Trophoblast cell (in vitro differentiated cells and primary cell): ENCODE data around the gene SEMA3B.
A peak's percentile ranks its signal among the peaks of the same experiment; 100 is the strongest.

Experiments used
- DNase-seq, 2 donors: peaks; one replicate each; pipeline ENCODE4 v3.0.0-alpha.2; 2016
- H2AFZ ChIP-seq: 2 replicates; pipeline ENCODE4 v1.6.1; 2013; ENCODE audit warnings: low read length, moderate library complexity, mild to moderate bottlenecking; ENCODE audit not compliant: insufficient read depth, poor library complexity
- H2AK5ac ChIP-seq: 2 replicates; pipeline ENCODE4 v1.6.1; 2013; ENCODE audit warnings: mild to moderate bottlenecking, low read length
- H2BK120ac ChIP-seq: 2 replicates; pipeline ENCODE4 v1.6.1; 2013; ENCODE audit warnings: low read length, mild to moderate bottlenecking, moderate library complexity; ENCODE audit not compliant: insufficient read depth, poor library complexity
- H2BK12ac ChIP-seq: 2 replicates; pipeline ENCODE4 v1.6.1; 2013; ENCODE audit warnings: mild to moderate bottlenecking, low read length, moderate library complexity
- H2BK5ac ChIP-seq: 2 replicates; pipeline ENCODE4 v1.6.1; 2013; ENCODE audit warnings: low read length, low read depth, moderate library complexity, mild to moderate bottlenecking; ENCODE audit not compliant: poor library complexity
- H3K14ac ChIP-seq: 2 replicates; pipeline ENCODE4 v1.6.1; 2013; ENCODE audit warnings: mild to moderate bottlenecking, low read length
- H3K18ac ChIP-seq: 2 replicates; pipeline ENCODE4 v1.6.1; 2013; ENCODE audit warnings: mild to moderate bottlenecking, low read length
- H3K23ac ChIP-seq: 2 replicates; pipeline ENCODE4 v1.6.1; 2013; ENCODE audit warnings: low read length
- H3K27ac ChIP-seq: 2 replicates; pipeline ENCODE4 v1.5.1; 2013; ENCODE audit warnings: low read depth, mild to moderate bottlenecking, inconsistent platforms, low read length, moderate library complexity
- H3K27me3 ChIP-seq: 2 replicates; pipeline ENCODE4 v1.6.1; 2013; ENCODE audit warnings: inconsistent platforms, mild to moderate bottlenecking, low read length, moderate library complexity; ENCODE audit not compliant: insufficient read depth
- H3K36me3 ChIP-seq, 2 experiments: 1 replicate in 1 of 2; 2 replicates in 1 of 2; pipeline ENCODE4 v1.6.1; 2013; ENCODE audit warnings: low read length in 2 of 2, mild to moderate bottlenecking in 2 of 2, moderate library complexity in 1 of 2; ENCODE audit not compliant: insufficient read depth in 2 of 2, control insufficient read depth in 1 of 2
- H3K4ac ChIP-seq: 2 replicates; pipeline ENCODE4 v1.6.1; 2013; ENCODE audit warnings: low read depth, mild to moderate bottlenecking, low read length, moderate library complexity
- H3K4me1 ChIP-seq, 2 experiments: 1 replicate in 1 of 2; 2 replicates in 1 of 2; pipeline ENCODE4 v1.6.1; 2013; ENCODE audit warnings: low read length in 2 of 2, mild to moderate bottlenecking in 2 of 2, moderate library complexity in 1 of 2; ENCODE audit not compliant: insufficient read depth in 2 of 2, control insufficient read depth in 1 of 2
- H3K4me2 ChIP-seq: 2 replicates; pipeline ENCODE4 v1.6.1; 2013; ENCODE audit warnings: inconsistent platforms, mild to moderate bottlenecking, low read length, moderate library complexity
- H3K4me3 ChIP-seq: 2 replicates; pipeline ENCODE4 v1.5.1; 2013; ENCODE audit warnings: mild to moderate bottlenecking, low read depth, low read length, inconsistent platforms
- H3K79me1 ChIP-seq: one replicate; pipeline ENCODE4 v1.6.1; 2013; ENCODE audit warnings: low read length
- H3K79me2 ChIP-seq: 2 replicates; pipeline ENCODE4 v1.6.1; 2013; ENCODE audit warnings: low read length, mild to moderate bottlenecking; ENCODE audit not compliant: control insufficient read depth, insufficient read depth, poor library complexity
- H3K9ac ChIP-seq: 2 replicates; pipeline ENCODE4 v1.6.1; 2013; ENCODE audit warnings: mild to moderate bottlenecking, low read length
- H3K9me3 ChIP-seq: 2 replicates; pipeline ENCODE4 v1.6.1; 2013; ENCODE audit warnings: low read depth, mild to moderate bottlenecking, control low read depth, inconsistent platforms, low read length; ENCODE audit not compliant: insufficient read depth
- H4K12ac ChIP-seq: 2 replicates; pipeline ENCODE4 v1.6.1; 2013; ENCODE audit warnings: low read depth, mild to moderate bottlenecking, low read length, moderate library complexity
- H4K8ac ChIP-seq: 2 replicates; pipeline ENCODE4 v1.6.1; 2013; ENCODE audit warnings: low read depth, mild to moderate bottlenecking, low read length, moderate library complexity
- H4K91ac ChIP-seq: one replicate; pipeline ENCODE4 v1.6.1; 2013; ENCODE audit warnings: low read depth, mild to moderate bottlenecking, low read length, moderate library complexity
- WGBS: extraction: QIAGEN DNeasy Blood & Tissue Kit; methylation state at CpG from one replicate; pipeline ENCODE4 v1.1.7; 2013; ENCODE audit warnings: missing lambda C conversion rate; ENCODE audit not compliant: insufficient read length, insufficient coverage; ENCODE audit errors: extremely low coverage; 5-methylcytosine and 5-hydroxymethylcytosine counted together

SEMA3B gene

GRCh38 chr3:50221411-50222168 lies 47.4 kb upstream of the SEMA3B start:
- H3K36me3 ChIP-seq: peaks cover 0 to 4% of the 10 kb centered on the region in 2 experiments
- H3K4me1 ChIP-seq: peaks cover 2% of the 10 kb centered on the region in 2 experiments
- no peak overlapping the region for H3K4me3 ChIP-seq
- H2BK5ac ChIP-seq: no peak overlapping the region
- WGBS: no CpG with 5 or more reads among the region's 12 CpGs
- no peak overlapping the region for H2BK120ac ChIP-seq
- H4K12ac ChIP-seq: no peak overlapping the region
- no peak overlapping the region for H4K8ac ChIP-seq
- no peak overlapping the region for H3K4ac ChIP-seq
- no peak overlapping the region for H2BK12ac ChIP-seq
- no peaks in the 10 kb centered on the region for H3K79me1 ChIP-seq
- no peak overlapping the region for H3K18ac ChIP-seq
- no peak overlapping the region for H3K23ac ChIP-seq
- peaks cover 3% of the 10 kb centered on the region for H3K9me3 ChIP-seq
- H2AFZ ChIP-seq: no peak overlapping the region
- no peak overlapping the region for H4K91ac ChIP-seq
- H3K79me2 ChIP-seq: no peaks in the 10 kb centered on the region
- no peaks in the 10 kb centered on the region for H3K27me3 ChIP-seq
- no peak for DNase-seq
- H3K9ac ChIP-seq: no peak overlapping the region
- H3K27ac ChIP-seq: no peak overlapping the region
- H3K14ac ChIP-seq: no peak overlapping the region
- no peak overlapping the region for H3K4me2 ChIP-seq
- H2AK5ac ChIP-seq: no peak overlapping the region

GRCh38 chr3:50222169-50222528 lies 46.8 kb upstream of the SEMA3B start:
- Histone ChIP-seq H4K91ac (no peak overlapping the region), H3K27me3 (no peaks in the 10 kb centered on the region), H2BK12ac (no peak overlapping the region), H3K36me3 (peaks cover 0 to 4% of the 10 kb centered on the region in 2 experiments), H2AK5ac (no peak overlapping the region), H4K8ac (no peak overlapping the region), H3K18ac (no peak overlapping the region), H3K79me2 (no peaks in the 10 kb centered on the region), H3K4ac (no peak overlapping the region), H3K27ac (no peak overlapping the region), H3K4me1 (peaks cover 5 to 7% of the 10 kb centered on the region in 2 experiments), H3K9me3 (peaks cover 3% of the 10 kb centered on the region), H2BK5ac (no peak overlapping the region), H3K23ac (no peak overlapping the region), H3K4me2 (no peak overlapping the region), H2AFZ (no peak overlapping the region), H3K9ac (no peak overlapping the region), H2BK120ac (no peak overlapping the region), H4K12ac (no peak overlapping the region), H3K79me1 (no peaks in the 10 kb centered on the region), H3K14ac (no peak overlapping the region), H3K4me3 (no peak overlapping the region)
- WGBS: no CpG with 5 or more reads among the region's 1 CpG
- DNase-seq: peak in 1 of 2 donors; percentile 44

- Histone ChIP-seq H2AK5ac (no peak overlapping the region), H3K23ac (no peak overlapping the region), H4K8ac (no peak overlapping the region), H3K79me1 (peaks cover 4% of the 10 kb centered on the region), H3K36me3 (no peaks in the 10 kb centered on the region), H2BK120ac (no peak overlapping the region), H3K18ac (no peak overlapping the region), H4K12ac (no peak overlapping the region), H2AFZ (no peak overlapping the region), H3K4me2 (no peak overlapping the region), H3K14ac (no peak overlapping the region), H3K4ac (no peak overlapping the region), H3K9ac (no peak overlapping the region), H3K4me1 (peaks cover 10 to 14% of the 10 kb centered on the region in 2 experiments), H3K4me3 (no peak overlapping the region), H3K27me3 (no peaks in the 10 kb centered on the region), H2BK5ac (no peak overlapping the region), H4K91ac (no peak overlapping the region), H2BK12ac (no peak overlapping the region), H3K79me2 (peaks cover 2% of the 10 kb centered on the region), H3K9me3 (no peaks in the 10 kb centered on the region), H3K27ac (no peak overlapping the region)
- WGBS: no CpG with 5 or more reads among the region's 5 CpGs
- no peak for DNase-seq
Measured at GRCh38 chr3:50224639-50225038, 44.3 kb upstream of the SEMA3B start.

GRCh38 chr3:50226888-50227389 lies 42.0 kb upstream of the SEMA3B start:
- H4K91ac ChIP-seq: peak overlapping the region; percentile 22
- peak overlapping the region; percentile 57 for H3K14ac ChIP-seq
- peak overlapping the region; percentile 62 for H3K4me3 ChIP-seq
- H3K4me2 ChIP-seq: peak overlapping the region; percentile 79
- no peaks in the 10 kb centered on the region for H3K36me3 ChIP-seq
- peak overlapping the region; percentile 31 for H2BK12ac ChIP-seq
- H2BK120ac ChIP-seq: peak overlapping the region; percentile 0
- peak overlapping the region; percentile 71 for H2AFZ ChIP-seq
- H3K79me2 ChIP-seq: peaks cover 2% of the 10 kb centered on the region
- H3K23ac ChIP-seq: no peak overlapping the region
- no CpG with 5 or more reads among the region's 40 CpGs for WGBS
- H3K4ac ChIP-seq: no peak overlapping the region
- no peak overlapping the region for H2BK5ac ChIP-seq
- no peak overlapping the region for H3K27ac ChIP-seq
- peaks cover 4% of the 10 kb centered on the region for H3K79me1 ChIP-seq
- no peak overlapping the region for H3K9ac ChIP-seq
- H4K12ac ChIP-seq: peak overlapping the region; percentile 49
- H3K27me3 ChIP-seq: no peaks in the 10 kb centered on the region
- peak overlapping the region; percentile 16 for H4K8ac ChIP-seq
- DNase-seq: peak in 1 of 2 donors; percentile 36
- peaks cover 15 to 18% of the 10 kb centered on the region in 2 experiments for H3K4me1 ChIP-seq
- no peak overlapping the region for H2AK5ac ChIP-seq
- H3K9me3 ChIP-seq: no peaks in the 10 kb centered on the region
- H3K18ac ChIP-seq: peak overlapping the region; percentile 13
